ENCODE measurements around the gene ELAC2.

DNA sequence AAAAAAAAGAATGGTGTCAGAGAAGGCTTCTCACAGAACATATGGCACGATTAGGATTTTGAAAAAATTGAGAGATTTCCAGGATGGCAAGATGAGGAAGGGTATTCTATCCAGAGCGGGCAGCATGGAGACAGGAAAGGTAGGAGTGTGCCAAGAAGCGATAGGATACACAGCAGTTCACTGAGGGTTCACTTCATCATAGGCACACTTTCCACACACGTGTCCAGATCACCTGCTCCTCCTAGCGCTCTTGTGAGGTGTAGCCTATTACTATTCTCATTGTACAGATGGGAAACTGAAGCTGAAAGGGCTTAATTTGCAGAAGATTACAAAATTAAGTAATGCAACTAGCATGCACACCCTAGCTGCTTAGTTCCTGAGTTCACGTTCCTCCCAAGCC lies 6.2 kb upstream of the ELAC2 start:
- TF ChIP-seq EZH2 (IDR thresholded peaks at IDR 0.05; ENCODE audit: low read length, missing control alignments): no peak
- TF ChIP-seq, protein P1, sequence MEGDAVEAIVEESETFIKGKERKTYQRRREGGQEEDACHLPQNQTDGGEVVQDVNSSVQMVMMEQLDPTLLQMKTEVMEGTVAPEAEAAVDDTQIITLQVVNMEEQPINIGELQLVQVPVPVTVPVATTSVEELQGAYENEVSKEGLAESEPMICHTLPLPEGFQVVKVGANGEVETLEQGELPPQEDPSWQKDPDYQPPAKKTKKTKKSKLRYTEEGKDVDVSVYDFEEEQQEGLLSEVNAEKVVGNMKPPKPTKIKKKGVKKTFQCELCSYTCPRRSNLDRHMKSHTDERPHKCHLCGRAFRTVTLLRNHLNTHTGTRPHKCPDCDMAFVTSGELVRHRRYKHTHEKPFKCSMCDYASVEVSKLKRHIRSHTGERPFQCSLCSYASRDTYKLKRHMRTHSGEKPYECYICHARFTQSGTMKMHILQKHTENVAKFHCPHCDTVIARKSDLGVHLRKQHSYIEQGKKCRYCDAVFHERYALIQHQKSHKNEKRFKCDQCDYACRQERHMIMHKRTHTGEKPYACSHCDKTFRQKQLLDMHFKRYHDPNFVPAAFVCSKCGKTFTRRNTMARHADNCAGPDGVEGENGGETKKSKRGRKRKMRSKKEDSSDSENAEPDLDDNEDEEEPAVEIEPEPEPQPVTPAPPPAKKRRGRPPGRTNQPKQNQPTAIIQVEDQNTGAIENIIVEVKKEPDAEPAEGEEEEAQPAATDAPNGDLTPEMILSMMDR (conservative IDR thresholded peaks at IDR 0.05 in 1 of 2, IDR thresholded peaks at IDR 0.05 in 1 of 2; ENCODE audit: low read depth in 1 of 2, low read length in 2 of 2): no peak

Measured in fibroblast of lung (primary cell).